ENCODE data around the gene TANC1. TPM values are rescaled to one million over a fixed set of nuclear protein-coding genes. Genes with fewer than 3 reads are reported as not detected.

Gene TANC1
- total RNA-seq, 5 donors from 2014 or later (not counting 1 experiment from before 2014, with no cell fraction given), result 0.26 to 0.61 (median 0.50) TPM

GRCh38 chr2:159262904-159263303 is 294.5 kb downstream of the TANC1 start:
- DNase-seq (no peak), ATAC-seq (replicated peaks in 1 of 4) (no peak)
- no peaks in the 10 kb centered on the region for H3K27me3 ChIP-seq (replicated peaks in 1 of 2; ENCODE audit: control insufficient read depth in 2 of 2, extremely low read depth in 1 of 2, insufficient read depth in 2 of 2, low read length in 1 of 2)
- no peaks in the 10 kb centered on the region for H3K4me1 ChIP-seq (ENCODE audit: control insufficient read depth in 1 of 2, extremely low read depth in 1 of 2, insufficient read depth in 2 of 2, low read length in 2 of 2)
- H3K4me3 Mint-ChIP-seq, result no peak overlapping the region
- H3K27ac Mint-ChIP-seq, result no peak overlapping the region
- H3K36me3 Mint-ChIP-seq, result peaks cover 44% of the 10 kb centered on the region
- CTCF ChIA-PET, result no interaction called here
- 95% methylated on average over 5 of the region's 5 CpGs for WGBS (ENCODE audit: insufficient coverage)
- no peaks in the 10 kb centered on the region for H3K27me3 Mint-ChIP-seq
- no peak overlapping the region for H3K4me3 ChIP-seq (ENCODE audit: control insufficient read depth in 1 of 2, extremely low read depth in 1 of 2, low read length in 1 of 2)
- no peaks in the 10 kb centered on the region for H3K9me3 ChIP-seq
- H3K36me3 ChIP-seq (ENCODE audit: control insufficient read depth in 2 of 2, extremely low read depth in 1 of 2, insufficient read depth in 1 of 2, low read length in 1 of 2), result peaks cover 0 to 9% of the 10 kb centered on the region in 2 donors
- peaks cover 0 to 6% (median 0%) of the 10 kb centered on the region in 3 donors for H3K4me1 Mint-ChIP-seq
- no peak overlapping the region for H3K27ac ChIP-seq (ENCODE audit: low read length)
- no peaks in the 10 kb centered on the region for H3K9me3 Mint-ChIP-seq
- POLR2A ChIA-PET, result no interaction called here

GRCh38 chr2:159265171-159265576 is 296.7 kb downstream of the TANC1 start:
- no peak for ATAC-seq (replicated peaks in 1 of 4)
- no peak overlapping the region for H3K27ac Mint-ChIP-seq

DNA sequence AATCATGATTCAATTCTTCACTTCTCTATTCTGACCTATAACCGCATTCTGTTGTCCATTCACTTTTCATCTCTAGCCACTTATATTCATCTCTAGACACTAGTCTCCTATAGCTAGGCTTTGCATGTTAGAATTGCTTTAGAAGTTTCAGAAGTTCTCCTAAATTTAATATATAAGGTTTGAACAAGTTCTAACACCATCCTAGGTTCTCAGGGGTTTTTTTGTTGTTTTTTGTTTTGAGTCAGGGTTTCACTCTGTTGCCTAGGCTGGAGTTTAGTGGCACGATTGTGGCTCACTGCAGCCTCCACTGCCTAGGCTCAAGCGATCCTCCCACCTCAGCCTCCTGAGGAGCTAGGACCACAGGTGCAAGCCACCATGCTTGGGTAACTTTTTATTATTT is 298.1 kb downstream of the TANC1 start:
- Mint-ChIP-seq H3K27me3 (no peaks in the 10 kb centered on the region), H3K4me1 (peaks cover 0 to 15% (median 0%) of the 10 kb centered on the region in 3 donors), H3K9me3 (no peaks in the 10 kb centered on the region), H3K4me3 (no peak overlapping the region), H3K27ac (no peak overlapping the region), H3K36me3 (peaks cover 67% of the 10 kb centered on the region)
- WGBS (ENCODE audit: insufficient coverage), result no CpG with 5 or more reads among the region's 3 CpGs
- ChIA-PET POLR2A (no interaction called here), CTCF (no interaction called here)
- no peak for DNase-seq
- H3K27ac ChIP-seq (ENCODE audit: low read length), result no peak overlapping the region
- H3K4me1 ChIP-seq (ENCODE audit: control insufficient read depth in 1 of 2, extremely low read depth in 1 of 2, insufficient read depth in 2 of 2, low read length in 2 of 2), result no peaks in the 10 kb centered on the region
- H3K9me3 ChIP-seq, result no peaks in the 10 kb centered on the region
- H3K4me3 ChIP-seq (ENCODE audit: control insufficient read depth in 1 of 2, extremely low read depth in 1 of 2, low read length in 1 of 2), result no peak overlapping the region
- ATAC-seq (replicated peaks in 1 of 4), result no peak
- no peaks in the 10 kb centered on the region for H3K27me3 ChIP-seq (replicated peaks in 1 of 2; ENCODE audit: control insufficient read depth in 2 of 2, extremely low read depth in 1 of 2, insufficient read depth in 2 of 2, low read length in 1 of 2)
- H3K36me3 ChIP-seq (ENCODE audit: control insufficient read depth in 2 of 2, extremely low read depth in 1 of 2, insufficient read depth in 1 of 2, low read length in 1 of 2), result peaks cover 9% of the 10 kb centered on the region in 2 donors

More at GRCh38 chr2:159265171-159265576, 296.7 kb downstream of the TANC1 start:
- H3K27ac ChIP-seq (ENCODE audit: low read length), result no peak overlapping the region
- ChIA-PET POLR2A (no interaction called here), CTCF (interaction anchor here in 1 of 2 donors (0.6 kb wide), 1 partner anchor 25 kb away, joined by 7 read pairs; no protein-coding TSS in a partner anchor)
- peaks cover 0 to 9% of the 10 kb centered on the region in 2 donors for H3K36me3 ChIP-seq (ENCODE audit: control insufficient read depth in 2 of 2, extremely low read depth in 1 of 2, insufficient read depth in 1 of 2, low read length in 1 of 2)
- peaks cover 57% of the 10 kb centered on the region for H3K36me3 Mint-ChIP-seq
- DNase-seq, result no peak
- WGBS (ENCODE audit: insufficient coverage), result 100% methylated on average over 1 of the region's 1 CpG
- H3K4me1 ChIP-seq (ENCODE audit: control insufficient read depth in 1 of 2, extremely low read depth in 1 of 2, insufficient read depth in 2 of 2, low read length in 2 of 2), result no peaks in the 10 kb centered on the region
- peaks cover 0 to 15% (median 0%) of the 10 kb centered on the region in 3 donors for H3K4me1 Mint-ChIP-seq
- no peaks in the 10 kb centered on the region for H3K27me3 Mint-ChIP-seq
- H3K9me3 Mint-ChIP-seq, result no peaks in the 10 kb centered on the region
- no peak overlapping the region for H3K4me3 ChIP-seq (ENCODE audit: control insufficient read depth in 1 of 2, extremely low read depth in 1 of 2, low read length in 1 of 2)
- no peaks in the 10 kb centered on the region for H3K27me3 ChIP-seq (replicated peaks in 1 of 2; ENCODE audit: control insufficient read depth in 2 of 2, extremely low read depth in 1 of 2, insufficient read depth in 2 of 2, low read length in 1 of 2)
- no peaks in the 10 kb centered on the region for H3K9me3 ChIP-seq
- H3K4me3 Mint-ChIP-seq, result no peak overlapping the region

- no peak for ATAC-seq (replicated peaks in 1 of 4)
- Mint-ChIP-seq H3K36me3 (peaks cover 65% of the 10 kb centered on the region), H3K27me3 (no peaks in the 10 kb centered on the region), H3K27ac (no peak overlapping the region), H3K4me1 (peaks cover 0 to 9% (median 0%) of the 10 kb centered on the region in 3 donors), H3K9me3 (no peaks in the 10 kb centered on the region), H3K4me3 (no peak overlapping the region)
- no peak for DNase-seq
- Histone ChIP-seq H3K27ac (ENCODE audit: low read length) (no peak overlapping the region), H3K4me1 (ENCODE audit: control insufficient read depth in 1 of 2, extremely low read depth in 1 of 2, insufficient read depth in 2 of 2, low read length in 2 of 2) (no peaks in the 10 kb centered on the region), H3K27me3 (replicated peaks in 1 of 2; ENCODE audit: control insufficient read depth in 2 of 2, extremely low read depth in 1 of 2, insufficient read depth in 2 of 2, low read length in 1 of 2) (no peaks in the 10 kb centered on the region), H3K4me3 (ENCODE audit: control insufficient read depth in 1 of 2, extremely low read depth in 1 of 2, low read length in 1 of 2) (no peak overlapping the region), H3K9me3 (no peaks in the 10 kb centered on the region), H3K36me3 (ENCODE audit: control insufficient read depth in 2 of 2, extremely low read depth in 1 of 2, insufficient read depth in 1 of 2, low read length in 1 of 2) (peaks cover 9 to 14% of the 10 kb centered on the region in 2 donors)
- CTCF ChIA-PET, result no interaction called here
- POLR2A ChIA-PET, result no interaction called here
- WGBS (ENCODE audit: insufficient coverage), result no CpG with 5 or more reads among the region's 1 CpG
Measured at GRCh38 chr2:159267921-159268320, 299.5 kb downstream of the TANC1 start.

GRCh38 chr2:159270744-159271379 is 302.4 kb downstream of the TANC1 start:
- ChIA-PET POLR2A (no interaction called here), CTCF (interaction anchor here in 1 of 2 donors (0.7 kb wide), 1 partner anchor 776 kb away, joined by 3 read pairs; no protein-coding TSS in a partner anchor)
- H3K36me3 ChIP-seq (ENCODE audit: control insufficient read depth in 2 of 2, extremely low read depth in 1 of 2, insufficient read depth in 1 of 2, low read length in 1 of 2), result peaks cover 0 to 14% of the 10 kb centered on the region in 2 donors
- H3K27me3 ChIP-seq (replicated peaks in 1 of 2; ENCODE audit: control insufficient read depth in 2 of 2, extremely low read depth in 1 of 2, insufficient read depth in 2 of 2, low read length in 1 of 2), result no peaks in the 10 kb centered on the region
- no peak overlapping the region for H3K27ac ChIP-seq (ENCODE audit: low read length)
- Mint-ChIP-seq H3K4me1 (peaks cover 0 to 9% (median 9%) of the 10 kb centered on the region in 3 donors), H3K4me3 (no peak overlapping the region), H3K36me3 (peaks cover 69% of the 10 kb centered on the region), H3K27ac (no peak overlapping the region), H3K27me3 (no peaks in the 10 kb centered on the region), H3K9me3 (no peaks in the 10 kb centered on the region)
- no peak overlapping the region for H3K4me3 ChIP-seq (ENCODE audit: control insufficient read depth in 1 of 2, extremely low read depth in 1 of 2, low read length in 1 of 2)
- H3K4me1 ChIP-seq (ENCODE audit: control insufficient read depth in 1 of 2, extremely low read depth in 1 of 2, insufficient read depth in 2 of 2, low read length in 2 of 2), result no peaks in the 10 kb centered on the region
- WGBS (ENCODE audit: insufficient coverage), result no CpG with 5 or more reads among the region's 4 CpGs
- DNase-seq (no peak), ATAC-seq (replicated peaks in 1 of 4) (no peak)
- no peaks in the 10 kb centered on the region for H3K9me3 ChIP-seq

DNA sequence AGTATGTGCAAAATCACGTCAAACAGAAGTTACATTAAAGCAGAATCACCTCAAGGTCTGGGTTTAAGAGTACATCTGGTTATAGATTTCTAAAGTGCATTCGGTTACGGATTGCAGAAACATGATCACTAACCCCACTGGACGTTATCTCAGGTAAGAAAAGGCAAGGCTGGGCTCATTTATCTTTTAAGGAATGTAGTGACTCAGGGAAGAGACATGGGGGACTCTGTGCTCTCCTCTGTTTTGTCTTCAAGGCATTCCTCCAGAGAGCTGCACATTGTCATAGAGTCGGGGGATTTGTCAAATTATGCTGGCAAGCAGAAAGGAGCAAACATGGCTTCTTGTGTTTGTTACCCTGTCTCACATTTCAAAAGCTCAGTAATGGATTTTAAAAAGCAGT is 303.7 kb downstream of the TANC1 start:
- Mint-ChIP-seq H3K36me3 (peaks cover 65% of the 10 kb centered on the region), H3K9me3 (no peaks in the 10 kb centered on the region)
- 100% methylated on average over 1 of the region's 5 CpGs for WGBS (ENCODE audit: insufficient coverage)

More for the DNA sequence above, 303.7 kb downstream of the TANC1 start:
- POLR2A ChIA-PET, result no interaction called here
- CTCF ChIA-PET, result no interaction called here
- Histone ChIP-seq H3K27me3 (replicated peaks in 1 of 2; ENCODE audit: control insufficient read depth in 2 of 2, extremely low read depth in 1 of 2, insufficient read depth in 2 of 2, low read length in 1 of 2) (no peaks in the 10 kb centered on the region), H3K4me1 (ENCODE audit: control insufficient read depth in 1 of 2, extremely low read depth in 1 of 2, insufficient read depth in 2 of 2, low read length in 2 of 2) (no peaks in the 10 kb centered on the region), H3K9me3 (no peaks in the 10 kb centered on the region), H3K27ac (ENCODE audit: low read length) (no peak overlapping the region), H3K36me3 (ENCODE audit: control insufficient read depth in 2 of 2, extremely low read depth in 1 of 2, insufficient read depth in 1 of 2, low read length in 1 of 2) (peaks cover 0 to 14% of the 10 kb centered on the region in 2 donors), H3K4me3 (ENCODE audit: control insufficient read depth in 1 of 2, extremely low read depth in 1 of 2, low read length in 1 of 2) (no peak overlapping the region)
- no peak for ATAC-seq (replicated peaks in 1 of 4)
- no peak for DNase-seq
- H3K4me1 Mint-ChIP-seq, result peaks cover 3 to 9% (median 9%) of the 10 kb centered on the region in 3 donors
- H3K27me3 Mint-ChIP-seq, result no peaks in the 10 kb centered on the region
- H3K27ac Mint-ChIP-seq, result no peak overlapping the region
- H3K4me3 Mint-ChIP-seq, result no peak overlapping the region

Data from T-cell (primary cell).